Neural crest cell (in vitro differentiated cells): Measurements from ENCODE around the gene KRTAP5-5. TPM values are rescaled to one million over a fixed set of nuclear protein-coding genes. Genes with fewer than 3 reads are reported as not detected.

ENCODE experiments used
- DNase-seq: peaks from one replicate; pipeline ENCODE4 v3.0.0; 2021; ENCODE audit warnings: low read depth, mixed read lengths, low spot score
- H3K27ac Mint-ChIP-seq: one replicate; pipeline ENCODE4 v1.8.0; 2021; ENCODE audit warnings: mild to moderate bottlenecking, mixed read lengths; ENCODE audit not compliant: unreplicated experiment
- H3K27me3 Mint-ChIP-seq: 2 replicates; pipeline ENCODE4 v1.8.0; 2021; ENCODE audit warnings: low read depth, mild to moderate bottlenecking, mixed read lengths
- H3K36me3 Mint-ChIP-seq: 2 replicates; pipeline ENCODE4 v1.8.0; 2021; ENCODE audit warnings: low read depth, mild to moderate bottlenecking, mixed read lengths
- H3K4me1 Mint-ChIP-seq: 2 replicates; pipeline ENCODE4 v1.8.0; 2021; ENCODE audit warnings: mixed read lengths
- H3K4me3 Mint-ChIP-seq: one replicate; pipeline ENCODE4 v1.8.0; 2021; ENCODE audit warnings: mild to moderate bottlenecking, mixed read lengths
- H3K9me3 Mint-ChIP-seq: 2 replicates; pipeline ENCODE4 v1.8.0; 2021; ENCODE audit warnings: mixed read lengths
- CTCF ChIP-seq: fragments of 200-600 bp; sonication (generic); conservative IDR thresholded peaks from 2 replicates; pipeline ENCODE4 v1.5.0; 2021; ENCODE audit warnings: antibody characterized with exemption, mild to moderate bottlenecking
- total RNA-seq: library from RNA; stranded (reverse); gene quantifications from 2 replicates; pipeline ENCODE4 v1.2.1, GENCODE V29; 2021

KRTAP5-5 gene
- total RNA-seq, 1 donor from 2014 or later = not detected

GRCh38 chr11:1650034-1650917 is 20.7 kb downstream of the KRTAP5-5 start:
- no peak overlapping the region for H3K27ac Mint-ChIP-seq
- H3K4me3 Mint-ChIP-seq = no peak overlapping the region

GRCh38 chr11:1650918-1651262 is 21.3 kb downstream of the KRTAP5-5 start:
- Mint-ChIP-seq H3K4me1 (no peaks in the 10 kb centered on the region), H3K9me3 (no peaks in the 10 kb centered on the region), H3K36me3 (no peaks in the 10 kb centered on the region), H3K4me3 (no peak overlapping the region), H3K27me3 (peaks cover 2% of the 10 kb centered on the region), H3K27ac (no peak overlapping the region)
- no peak for TF ChIP-seq CTCF
- no peak for DNase-seq

More at GRCh38 chr11:1650034-1650917, 20.7 kb downstream of the KRTAP5-5 start:
- no peak for TF ChIP-seq CTCF
- Mint-ChIP-seq H3K36me3 (no peaks in the 10 kb centered on the region), H3K4me1 (no peaks in the 10 kb centered on the region), H3K27me3 (peaks cover 2% of the 10 kb centered on the region), H3K9me3 (no peaks in the 10 kb centered on the region)
- DNase-seq = no peak

GRCh38 chr11:1651411-1651980 is 21.9 kb downstream of the KRTAP5-5 start:
- no peaks in the 10 kb centered on the region for H3K9me3 Mint-ChIP-seq
- TF ChIP-seq CTCF = no peak
- no peak overlapping the region for H3K27ac Mint-ChIP-seq
- no peak for DNase-seq
- H3K4me1 Mint-ChIP-seq = no peaks in the 10 kb centered on the region
- peaks cover 2% of the 10 kb centered on the region for H3K27me3 Mint-ChIP-seq
- H3K4me3 Mint-ChIP-seq = no peak overlapping the region
- no peaks in the 10 kb centered on the region for H3K36me3 Mint-ChIP-seq

GRCh38 chr11:1652026-1652425 is 22.5 kb downstream of the KRTAP5-5 start:
- H3K4me3 Mint-ChIP-seq = no peak overlapping the region
- DNase-seq = no peak
- no peak for TF ChIP-seq CTCF
- H3K9me3 Mint-ChIP-seq = no peaks in the 10 kb centered on the region
- peaks cover 2% of the 10 kb centered on the region for H3K27me3 Mint-ChIP-seq
- H3K4me1 Mint-ChIP-seq = no peaks in the 10 kb centered on the region
- no peaks in the 10 kb centered on the region for H3K36me3 Mint-ChIP-seq
- no peak overlapping the region for H3K27ac Mint-ChIP-seq

- no peak overlapping the region for H3K27ac Mint-ChIP-seq
- H3K36me3 Mint-ChIP-seq = no peaks in the 10 kb centered on the region
- no peak overlapping the region for H3K4me3 Mint-ChIP-seq
- TF ChIP-seq CTCF = no peak
- peaks cover 2% of the 10 kb centered on the region for H3K27me3 Mint-ChIP-seq
- DNase-seq = no peak
- no peaks in the 10 kb centered on the region for H3K9me3 Mint-ChIP-seq
- H3K4me1 Mint-ChIP-seq = no peaks in the 10 kb centered on the region
Observed at GRCh38 chr11:1652442-1652770, 22.8 kb downstream of the KRTAP5-5 start.
